H1 (cell line): Measurements from ENCODE around the gene MICU2. TPM values are rescaled to one million over a fixed set of nuclear protein-coding genes. Genes with fewer than 3 reads are reported as not detected.

ENCODE experiments used
- CBX8 ChIP-seq: fragments of 300-800, 300-1000 bp; sonication (generic); IDR thresholded peaks from 2 replicates; pipeline ENCODE4 v1.7.1; 2016; ENCODE audit warnings: low read depth, low read length, borderline replicate concordance
- GTF2F1 ChIP-seq: IDR thresholded peaks from 2 replicates; pipeline ENCODE4 v1.6.1; 2012; ENCODE audit warnings: low read depth, low read length, improper control_type of control experiment, borderline replicate concordance
- SIX5 ChIP-seq: IDR thresholded peaks from 2 replicates; pipeline ENCODE4 v1.6.1; 2011; ENCODE audit warnings: mild to moderate bottlenecking, low read depth, low read length
- YY1 ChIP-seq: IDR thresholded peaks from 2 replicates; pipeline ENCODE4 v1.6.1; 2011; ENCODE audit warnings: low read depth, mild to moderate bottlenecking, low read length
- polyA plus RNA-seq, 7 experiments: library from polyadenylated mRNA; depleted of rRNA in 3 of 7; stranded (reverse) in 5 of 7; unstranded in 2 of 7; fragments of >200 nt in 5 of 7; fragments of 200-250 nt in 2 of 7; gene quantifications; 1 replicate in 5 of 7; 2 replicates in 1 of 7; 4 replicates in 1 of 7; pipeline versions ENCODE4 v1.2.1 to v1.2.3, GENCODE V29; 2011 to 2013; ENCODE audit warnings: missing spikeins in 2 of 7, mixed read lengths in 2 of 7
- total RNA-seq: library from RNA; stranded (reverse); fragmentation: NEBNext Ultra II Directional; extraction: Animal tissue kit (Norgen Biotek cat#: 25700); gene quantifications from 2 replicates; pipeline ENCODE4 v1.2.1, GENCODE V29; 2021

MICU2 gene
- total and polyA plus RNA-seq, 2 of the 8 experiments (the other 6 are each of a cell fraction or from before 2014, with no cell fraction given), result 34.6 to 36.5 TPM

DNA sequence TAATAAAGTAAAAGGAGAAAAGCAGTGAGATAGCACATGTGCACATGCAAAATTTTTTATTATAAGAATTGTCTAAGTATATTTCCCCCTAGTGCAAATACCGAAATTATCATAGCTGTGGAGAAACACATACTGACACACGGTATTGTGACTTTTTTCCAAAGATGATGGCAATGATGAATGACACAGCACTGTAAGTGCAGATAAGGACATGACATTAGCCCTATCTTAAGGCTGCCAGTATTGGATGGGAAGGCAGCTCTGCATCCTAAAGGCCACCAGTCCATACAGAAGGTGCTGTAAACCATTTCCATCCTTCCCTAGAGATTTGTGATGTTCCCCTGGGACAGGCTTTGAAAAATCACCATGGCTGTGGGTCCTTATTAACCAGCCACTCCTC is 11.5 kb upstream of the MICU2 start (continued):
- TF ChIP-seq CBX8 (no peak), YY1 (no peak), GTF2F1 (no peak), SIX5 (no peak)
